ENCODE data around the gene HOATZ.

The HOATZ gene

DNA sequence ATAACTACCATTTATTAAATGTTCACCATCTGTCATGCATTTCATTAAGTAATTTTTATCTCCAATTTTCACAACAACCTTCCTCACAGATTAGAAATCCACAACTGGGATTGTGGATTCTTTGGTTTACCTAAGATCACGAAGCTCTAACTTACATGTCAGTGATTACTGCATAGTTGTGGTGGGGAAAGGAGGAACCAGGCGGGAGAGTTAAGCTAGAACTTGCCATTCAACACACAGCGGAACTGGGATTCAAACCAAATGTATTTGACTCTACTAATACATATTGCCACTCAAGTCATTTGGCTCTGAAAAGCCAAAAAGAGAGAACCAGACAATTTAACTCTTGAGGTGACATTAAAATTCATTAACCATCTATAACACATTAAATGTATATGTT lies 15.5 kb downstream of the HOATZ start:
- Histone ChIP-seq H3K4me3 (ENCODE audit: low read depth, low read length, poor library complexity, severe bottlenecking) (no peak overlapping the region), H3K9me2 (ENCODE audit: low read depth, low read length) (no peaks in the 10 kb centered on the region), H3K36me3 (ENCODE audit: insufficient read depth, low read length) (no peaks in the 10 kb centered on the region), H3F3A (ENCODE audit: insufficient read depth, low read length) (no peaks in the 10 kb centered on the region), H3K27me3 (ENCODE audit: insufficient read depth, low read length) (peaks cover 5% of the 10 kb centered on the region; the same call in 1 of the 2 replicates), H3K27ac (ENCODE audit: low read depth, low read length, poor library complexity, severe bottlenecking) (no peak overlapping the region), H3K79me2 (ENCODE audit: insufficient read depth, low read length) (no peaks in the 10 kb centered on the region), H3K9ac (ENCODE audit: low read length) (no peak overlapping the region), H3K9me3 (ENCODE audit: low read length) (no peaks in the 10 kb centered on the region), H3K4me2 (ENCODE audit: low read length) (no peak overlapping the region), H3K4me1 (ENCODE audit: insufficient read depth, low read length, severe bottlenecking) (no peaks in the 10 kb centered on the region), H2AFZ (ENCODE audit: low read length) (no peak overlapping the region), H4K20me1 (ENCODE audit: insufficient read depth, low read length) (no peaks in the 10 kb centered on the region)
- TF ChIP-seq, protein P1, sequence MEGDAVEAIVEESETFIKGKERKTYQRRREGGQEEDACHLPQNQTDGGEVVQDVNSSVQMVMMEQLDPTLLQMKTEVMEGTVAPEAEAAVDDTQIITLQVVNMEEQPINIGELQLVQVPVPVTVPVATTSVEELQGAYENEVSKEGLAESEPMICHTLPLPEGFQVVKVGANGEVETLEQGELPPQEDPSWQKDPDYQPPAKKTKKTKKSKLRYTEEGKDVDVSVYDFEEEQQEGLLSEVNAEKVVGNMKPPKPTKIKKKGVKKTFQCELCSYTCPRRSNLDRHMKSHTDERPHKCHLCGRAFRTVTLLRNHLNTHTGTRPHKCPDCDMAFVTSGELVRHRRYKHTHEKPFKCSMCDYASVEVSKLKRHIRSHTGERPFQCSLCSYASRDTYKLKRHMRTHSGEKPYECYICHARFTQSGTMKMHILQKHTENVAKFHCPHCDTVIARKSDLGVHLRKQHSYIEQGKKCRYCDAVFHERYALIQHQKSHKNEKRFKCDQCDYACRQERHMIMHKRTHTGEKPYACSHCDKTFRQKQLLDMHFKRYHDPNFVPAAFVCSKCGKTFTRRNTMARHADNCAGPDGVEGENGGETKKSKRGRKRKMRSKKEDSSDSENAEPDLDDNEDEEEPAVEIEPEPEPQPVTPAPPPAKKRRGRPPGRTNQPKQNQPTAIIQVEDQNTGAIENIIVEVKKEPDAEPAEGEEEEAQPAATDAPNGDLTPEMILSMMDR (IDR thresholded peaks at IDR 0.05; ENCODE audit: low read length): no peak
- TF ChIP-seq EZH2 (IDR thresholded peaks at IDR 0.05; ENCODE audit: borderline replicate concordance, low read length): no peak

DNA sequence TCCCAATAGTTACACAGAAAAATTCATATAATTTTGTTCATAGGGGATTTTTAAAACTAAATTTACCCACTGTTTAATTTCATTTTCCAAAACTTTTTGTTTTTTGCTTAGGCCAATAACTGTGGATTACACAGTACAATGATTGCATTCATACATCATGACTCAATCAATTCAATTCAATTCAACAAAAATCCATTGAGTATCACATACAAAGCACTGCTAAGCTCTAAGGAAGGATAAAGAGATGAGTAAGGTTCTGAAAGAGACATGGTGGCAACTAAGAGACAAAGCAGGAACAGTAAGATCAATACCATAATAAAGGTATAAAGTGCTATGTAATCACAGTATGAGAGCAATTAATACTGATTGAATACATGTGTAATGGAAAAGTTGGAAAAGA lies 16.6 kb downstream of the HOATZ start:
- Histone ChIP-seq H3K4me2 (ENCODE audit: low read length) (no peak overlapping the region), H3K27ac (ENCODE audit: low read depth, low read length, poor library complexity, severe bottlenecking) (no peak overlapping the region), H3K79me2 (ENCODE audit: insufficient read depth, low read length) (no peaks in the 10 kb centered on the region)

DNA sequence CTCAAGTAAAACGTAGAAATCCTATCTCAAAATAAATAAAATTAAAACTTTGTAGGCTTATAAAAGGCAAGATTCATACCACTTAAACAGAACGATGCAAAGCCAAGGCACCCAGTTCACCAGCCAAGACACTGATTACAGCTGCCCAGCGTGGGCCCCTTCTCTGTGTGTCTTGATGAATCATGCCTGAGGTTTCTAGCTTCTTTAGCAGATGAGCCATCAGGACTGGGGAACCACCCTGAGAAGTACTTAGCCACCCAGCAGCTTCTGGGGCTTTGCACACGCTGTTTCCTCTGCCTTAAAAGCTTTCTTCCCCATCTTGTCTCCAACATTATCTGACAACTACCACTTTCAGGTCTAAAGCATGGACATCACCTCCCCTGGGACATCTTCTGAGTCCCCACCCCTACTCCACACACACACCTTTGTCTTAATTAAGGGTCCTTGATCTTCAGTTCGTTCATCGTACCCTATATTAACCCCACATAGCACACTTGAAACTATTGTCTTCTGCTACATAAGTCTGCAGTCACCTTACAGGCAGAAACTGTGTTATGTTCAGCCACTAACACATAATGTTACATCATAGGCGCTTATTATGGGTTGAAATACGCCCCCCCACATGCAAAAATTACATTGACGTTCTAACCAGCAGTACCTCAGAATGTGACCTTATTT lies 17.2 kb downstream of the HOATZ start:
- no peaks in the 10 kb centered on the region for H3F3A ChIP-seq (ENCODE audit: insufficient read depth, low read length)
- H3K36me3 ChIP-seq (ENCODE audit: insufficient read depth, low read length): no peaks in the 10 kb centered on the region
- H4K20me1 ChIP-seq (ENCODE audit: insufficient read depth, low read length): no peaks in the 10 kb centered on the region
- no peak overlapping the region for H3K27ac ChIP-seq (ENCODE audit: low read depth, low read length, poor library complexity, severe bottlenecking)
- H3K79me2 ChIP-seq (ENCODE audit: insufficient read depth, low read length): no peaks in the 10 kb centered on the region
- no peak overlapping the region for H2AFZ ChIP-seq (ENCODE audit: low read length)
- H3K9me3 ChIP-seq (ENCODE audit: low read length): no peaks in the 10 kb centered on the region
- H3K4me2 ChIP-seq (ENCODE audit: low read length): no peak overlapping the region
- H3K9ac ChIP-seq (ENCODE audit: low read length): no peak overlapping the region
- TF ChIP-seq EZH2 (IDR thresholded peaks at IDR 0.05; ENCODE audit: borderline replicate concordance, low read length): no peak
- TF ChIP-seq, protein P1 (IDR thresholded peaks at IDR 0.05; ENCODE audit: low read length): no peak
- H3K9me2 ChIP-seq (ENCODE audit: low read depth, low read length): no peaks in the 10 kb centered on the region
- H3K4me1 ChIP-seq (ENCODE audit: insufficient read depth, low read length, severe bottlenecking): no peaks in the 10 kb centered on the region
- no peak overlapping the region for H3K4me3 ChIP-seq (ENCODE audit: low read depth, low read length, poor library complexity, severe bottlenecking)
- peaks cover 5% of the 10 kb centered on the region; the same call in 1 of the 2 replicates for H3K27me3 ChIP-seq (ENCODE audit: insufficient read depth, low read length)

More for the DNA sequence above, 16.6 kb downstream of the HOATZ start:
- Histone ChIP-seq H3K9ac (ENCODE audit: low read length) (no peak overlapping the region), H3K9me3 (ENCODE audit: low read length) (no peaks in the 10 kb centered on the region), H3K9me2 (ENCODE audit: low read depth, low read length) (no peaks in the 10 kb centered on the region), H3K36me3 (ENCODE audit: insufficient read depth, low read length) (no peaks in the 10 kb centered on the region), H3K27me3 (ENCODE audit: insufficient read depth, low read length) (peaks cover 5% of the 10 kb centered on the region; the same call in 1 of the 2 replicates), H3K4me3 (ENCODE audit: low read depth, low read length, poor library complexity, severe bottlenecking) (no peak overlapping the region), H3K4me1 (ENCODE audit: insufficient read depth, low read length, severe bottlenecking) (no peaks in the 10 kb centered on the region), H2AFZ (ENCODE audit: low read length) (no peak overlapping the region), H3F3A (ENCODE audit: insufficient read depth, low read length) (no peaks in the 10 kb centered on the region), H4K20me1 (ENCODE audit: insufficient read depth, low read length) (no peaks in the 10 kb centered on the region)
- TF ChIP-seq EZH2 (IDR thresholded peaks at IDR 0.05; ENCODE audit: borderline replicate concordance, low read length): no peak
- TF ChIP-seq, protein P1 (IDR thresholded peaks at IDR 0.05; ENCODE audit: low read length): no peak
